ENCODE measurements around the gene TMEM259. TPM values are rescaled to one million over a fixed set of nuclear protein-coding genes. Genes with fewer than 3 reads are reported as not detected.
A peak's percentile ranks its signal among the peaks of the same experiment; 100 is the strongest.

The TMEM259 gene
- total RNA-seq, 1 donor from 2014 or later = 232 TPM

- Mint-ChIP-seq H3K4me1 (peaks cover 11% of the 10 kb centered on the region), H3K36me3 (peaks cover 36% of the 10 kb centered on the region), H3K27ac (no peak overlapping the region), H3K27me3 (ENCODE audit: low read depth) (no peaks in the 10 kb centered on the region), H3K4me3 (no peak overlapping the region), H3K9me3 (peaks cover 4% of the 10 kb centered on the region)
- TF ChIP-seq CTCF (IDR thresholded peaks at IDR 0.05; ENCODE audit: unreplicated experiment) = no peak
- DNase-seq (ENCODE audit: low spot score in 2 of 2, unreplicated experiment in 2 of 2) = no peak
Measured at GRCh38 chr19:966485-967088, 54.3 kb downstream of the TMEM259 start.

- TF ChIP-seq CTCF (IDR thresholded peaks at IDR 0.05; ENCODE audit: unreplicated experiment) = no peak
- DNase-seq (ENCODE audit: low spot score in 2 of 2, unreplicated experiment in 2 of 2) = no peak
- Mint-ChIP-seq H3K4me3 (no peak overlapping the region), H3K36me3 (peaks cover 31% of the 10 kb centered on the region), H3K9me3 (peaks cover 4% of the 10 kb centered on the region), H3K27me3 (ENCODE audit: low read depth) (no peaks in the 10 kb centered on the region), H3K4me1 (peaks cover 17% of the 10 kb centered on the region), H3K27ac (peak overlapping the region; percentile 53)
Measured at GRCh38 chr19:964761-965694, 55.9 kb downstream of the TMEM259 start.

GRCh38 chr19:964116-964520 is 56.8 kb downstream of the TMEM259 start:
- Mint-ChIP-seq H3K36me3 (peaks cover 33% of the 10 kb centered on the region), H3K27me3 (ENCODE audit: low read depth) (no peaks in the 10 kb centered on the region), H3K27ac (no peak overlapping the region), H3K4me3 (no peak overlapping the region), H3K9me3 (peaks cover 4% of the 10 kb centered on the region), H3K4me1 (peaks cover 23% of the 10 kb centered on the region)
- no peak for DNase-seq (ENCODE audit: low spot score in 2 of 2, unreplicated experiment in 2 of 2)
- no peak for TF ChIP-seq CTCF (IDR thresholded peaks at IDR 0.05; ENCODE audit: unreplicated experiment)

GRCh38 chr19:963486-963951 is 57.4 kb downstream of the TMEM259 start:
- TF ChIP-seq CTCF (IDR thresholded peaks at IDR 0.05; ENCODE audit: unreplicated experiment) = no peak
- no peak for DNase-seq (ENCODE audit: low spot score in 2 of 2, unreplicated experiment in 2 of 2)
- H3K4me1 Mint-ChIP-seq = peaks cover 29% of the 10 kb centered on the region
- peaks cover 4% of the 10 kb centered on the region for H3K9me3 Mint-ChIP-seq
- H3K27ac Mint-ChIP-seq = peak overlapping the region; percentile 65
- H3K27me3 Mint-ChIP-seq (ENCODE audit: low read depth) = no peaks in the 10 kb centered on the region
- no peak overlapping the region for H3K4me3 Mint-ChIP-seq
- peaks cover 33% of the 10 kb centered on the region for H3K36me3 Mint-ChIP-seq

GRCh38 chr19:962683-963400 is 58.1 kb downstream of the TMEM259 start:
- no peak overlapping the region for H3K4me3 Mint-ChIP-seq
- no peak for TF ChIP-seq CTCF (IDR thresholded peaks at IDR 0.05; ENCODE audit: unreplicated experiment)
- H3K27ac Mint-ChIP-seq = peak overlapping the region; percentile 65
- no peaks in the 10 kb centered on the region for H3K27me3 Mint-ChIP-seq (ENCODE audit: low read depth)
- no peak for DNase-seq (ENCODE audit: low spot score in 2 of 2, unreplicated experiment in 2 of 2)
- H3K36me3 Mint-ChIP-seq = peaks cover 30% of the 10 kb centered on the region
- peaks cover 4% of the 10 kb centered on the region for H3K9me3 Mint-ChIP-seq
- H3K4me1 Mint-ChIP-seq = peaks cover 29% of the 10 kb centered on the region

All from mesothelial cell of epicardium (in vitro differentiated cells).